Upper lobe of right lung (tissue), 1 donor: ENCODE measurements around the gene NELL1. TPM values are rescaled to one million over a fixed set of nuclear protein-coding genes. Genes with fewer than 3 reads are reported as not detected.

ENCODE experiments used
- ATAC-seq: fragments of 200-7000 bp; cut with Tn5 transposase; one replicate; pipeline ENCODE4 v1.9.1; 2020; ENCODE audit warnings: mild to moderate bottlenecking, moderate library complexity
- DNase-seq: peaks from one replicate; pipeline ENCODE4 v3.0.0-alpha.2; 2020
- H3K27ac ChIP-seq: fragments of 200-600 bp; one replicate; pipeline ENCODE4 v1.8.0; 2022
- H3K27me3 ChIP-seq: fragments of 200-600 bp; one replicate; pipeline ENCODE4 v1.8.0; 2022; ENCODE audit warnings: mild to moderate bottlenecking
- H3K36me3 ChIP-seq: fragments of 200-600 bp; one replicate; pipeline ENCODE4 v1.8.0; 2022
- H3K4me1 ChIP-seq: fragments of 200-600 bp; one replicate; pipeline ENCODE4 v1.8.0; 2022
- H3K4me3 ChIP-seq: fragments of 200-600 bp; one replicate; pipeline ENCODE4 v1.8.0; 2022; ENCODE audit warnings: mild to moderate bottlenecking
- H3K9me3 ChIP-seq: fragments of 200-600 bp; one replicate; pipeline ENCODE4 v1.8.0; 2022
- intact Hi-C: fragments of 100-400 bp; cut with DNase I; formaldehyde crosslinking; loops from one replicate; pipeline ENCODE4 v1.11.0; 2022
- total RNA-seq: library from RNA; stranded (reverse); fragmentation: NEBNext Ultra II Directional; extraction: Animal tissue kit (Norgen Biotek cat#: 25700); gene quantifications from one replicate; pipeline ENCODE4 v1.2.1, GENCODE V29; 2021
- TF ChIP-seq, protein P1 (sequence below): fragments of 200-600 bp; IDR thresholded peaks from one replicate; pipeline ENCODE4 v1.8.0; 2022; ENCODE audit warnings: antibody characterized with exemption
- donor health status: DM: no; HTN: yes; CAD: no; lungs with severe emphysema.

Gene NELL1
- total RNA-seq, 1 donor from 2014 or later, result not detected

DNA sequence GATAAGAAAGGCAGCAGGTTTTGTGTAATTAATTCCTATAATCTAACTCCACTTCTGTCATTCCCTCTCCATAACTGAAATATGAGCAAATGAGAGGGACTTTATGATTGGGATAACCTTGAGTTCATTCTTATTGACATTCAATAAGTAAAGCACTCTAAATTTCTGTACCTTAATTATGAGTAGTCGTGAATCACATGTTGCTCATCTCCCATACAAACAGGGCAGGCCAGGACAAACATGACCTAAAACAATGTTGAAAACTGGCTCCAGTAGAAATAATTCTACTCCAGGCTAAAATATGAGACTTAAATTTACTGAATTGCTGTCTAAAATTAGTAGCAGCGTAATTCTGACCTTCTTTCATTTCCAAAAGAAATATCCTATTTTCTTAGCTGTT, 505.4 kb downstream of the NELL1 start:
- no peaks in the 10 kb centered on the region for H3K27me3 ChIP-seq
- DNase-seq (no peak), ATAC-seq (no peak)
- H3K4me3 ChIP-seq, result no peak overlapping the region
- H3K27ac ChIP-seq, result no peak overlapping the region
- H3K4me1 ChIP-seq, result no peaks in the 10 kb centered on the region
- H3K36me3 ChIP-seq, result no peaks in the 10 kb centered on the region
- TF ChIP-seq, protein P1, sequence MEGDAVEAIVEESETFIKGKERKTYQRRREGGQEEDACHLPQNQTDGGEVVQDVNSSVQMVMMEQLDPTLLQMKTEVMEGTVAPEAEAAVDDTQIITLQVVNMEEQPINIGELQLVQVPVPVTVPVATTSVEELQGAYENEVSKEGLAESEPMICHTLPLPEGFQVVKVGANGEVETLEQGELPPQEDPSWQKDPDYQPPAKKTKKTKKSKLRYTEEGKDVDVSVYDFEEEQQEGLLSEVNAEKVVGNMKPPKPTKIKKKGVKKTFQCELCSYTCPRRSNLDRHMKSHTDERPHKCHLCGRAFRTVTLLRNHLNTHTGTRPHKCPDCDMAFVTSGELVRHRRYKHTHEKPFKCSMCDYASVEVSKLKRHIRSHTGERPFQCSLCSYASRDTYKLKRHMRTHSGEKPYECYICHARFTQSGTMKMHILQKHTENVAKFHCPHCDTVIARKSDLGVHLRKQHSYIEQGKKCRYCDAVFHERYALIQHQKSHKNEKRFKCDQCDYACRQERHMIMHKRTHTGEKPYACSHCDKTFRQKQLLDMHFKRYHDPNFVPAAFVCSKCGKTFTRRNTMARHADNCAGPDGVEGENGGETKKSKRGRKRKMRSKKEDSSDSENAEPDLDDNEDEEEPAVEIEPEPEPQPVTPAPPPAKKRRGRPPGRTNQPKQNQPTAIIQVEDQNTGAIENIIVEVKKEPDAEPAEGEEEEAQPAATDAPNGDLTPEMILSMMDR, result no peak
- intact Hi-C loops, result no loop called here
- H3K9me3 ChIP-seq, result no peaks in the 10 kb centered on the region

DNA sequence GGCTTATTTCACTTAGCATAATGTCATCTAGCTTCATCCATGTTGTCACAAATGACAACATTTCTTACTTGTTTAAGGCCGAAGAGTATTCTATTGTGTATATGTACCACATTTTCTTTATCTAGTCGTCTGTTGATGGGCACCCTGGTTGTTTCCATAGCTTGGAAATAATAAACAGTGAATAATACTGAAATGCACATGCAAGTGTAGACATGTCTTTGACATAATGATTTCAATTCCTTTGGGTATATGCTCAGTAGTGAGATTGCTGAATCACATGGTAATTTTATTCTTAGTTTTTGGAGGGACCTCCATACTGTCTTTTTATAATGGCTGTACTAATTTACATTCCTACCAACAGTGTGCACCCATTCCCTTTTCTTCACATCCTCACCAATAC, 508.0 kb downstream of the NELL1 start:
- DNase-seq (no peak), ATAC-seq (no peak)
- Histone ChIP-seq H3K9me3 (no peaks in the 10 kb centered on the region), H3K4me1 (no peaks in the 10 kb centered on the region), H3K4me3 (no peak overlapping the region), H3K36me3 (no peaks in the 10 kb centered on the region), H3K27me3 (no peaks in the 10 kb centered on the region), H3K27ac (no peak overlapping the region)
- intact Hi-C loops, result no loop called here
- TF ChIP-seq, protein P1, result no peak

DNA sequence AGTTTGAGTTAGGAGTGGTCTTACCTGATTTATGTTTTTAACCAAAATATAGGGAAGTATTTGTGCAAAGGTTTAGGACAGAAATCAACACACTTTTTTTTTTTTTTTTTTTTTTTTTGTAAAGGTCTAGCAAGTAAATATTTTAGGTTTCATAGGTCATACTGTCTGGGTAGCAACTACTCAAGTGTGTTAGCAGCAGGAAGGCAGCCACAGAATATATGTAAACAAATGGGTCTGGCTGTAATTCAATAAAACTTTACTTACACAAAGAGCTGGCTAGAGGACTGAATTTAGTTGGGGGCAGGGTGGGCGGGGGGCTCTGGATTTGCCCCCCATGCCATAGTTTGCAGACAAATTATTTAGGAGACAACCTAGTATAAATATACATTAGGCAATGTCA, 510.4 kb downstream of the NELL1 start:
- no peak for ATAC-seq
- DNase-seq, result no peak
- intact Hi-C loops, result no loop called here
- Histone ChIP-seq H3K36me3 (no peaks in the 10 kb centered on the region), H3K27ac (no peak overlapping the region), H3K4me1 (no peaks in the 10 kb centered on the region), H3K9me3 (no peaks in the 10 kb centered on the region), H3K27me3 (no peaks in the 10 kb centered on the region), H3K4me3 (no peak overlapping the region)
- TF ChIP-seq, protein P1, result no peak

DNA sequence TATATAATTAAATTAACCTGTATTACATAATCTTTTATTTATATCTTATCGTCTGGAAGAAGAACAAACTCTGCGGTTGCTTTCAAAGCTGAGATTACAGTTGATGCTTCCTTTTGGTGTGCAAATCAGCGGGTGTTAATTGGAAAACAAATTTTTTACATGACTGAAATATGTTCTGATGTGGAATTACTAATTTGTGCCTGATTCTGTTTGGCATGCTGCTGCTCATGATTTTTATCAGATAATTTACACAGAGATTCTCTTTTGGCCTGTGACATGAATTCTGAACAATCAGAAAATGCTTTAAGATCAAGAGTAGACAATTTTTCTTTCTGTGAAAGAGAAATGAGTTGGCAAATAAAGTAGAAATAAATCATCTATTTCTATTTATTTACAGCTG, 510.8 kb downstream of the NELL1 start:
- intact Hi-C loops, result no loop called here
- H3K27me3 ChIP-seq, result no peaks in the 10 kb centered on the region
- ATAC-seq (no peak), DNase-seq (no peak)
- H3K36me3 ChIP-seq, result no peaks in the 10 kb centered on the region
- no peaks in the 10 kb centered on the region for H3K9me3 ChIP-seq
- no peak overlapping the region for H3K27ac ChIP-seq
- no peak overlapping the region for H3K4me3 ChIP-seq
- TF ChIP-seq, protein P1, result no peak
- H3K4me1 ChIP-seq, result no peaks in the 10 kb centered on the region

DNA sequence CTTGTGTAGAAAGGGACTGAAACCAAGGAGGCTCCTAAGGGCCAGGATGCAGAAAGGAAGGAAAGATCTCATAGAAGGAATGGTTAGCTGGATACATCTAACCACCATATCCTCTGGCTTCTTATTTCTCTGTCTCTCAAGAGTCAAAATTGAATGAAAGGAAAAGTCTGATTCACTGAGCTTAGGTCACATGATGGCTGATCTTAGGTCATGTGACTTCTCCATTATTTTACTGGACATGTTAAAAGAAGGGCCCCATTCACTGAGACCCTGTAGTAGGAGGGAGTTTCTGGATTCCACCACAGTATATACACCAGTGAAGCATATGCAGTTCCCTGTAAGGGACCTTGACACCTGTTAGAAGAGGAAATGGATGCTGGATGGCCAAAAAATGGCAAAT, 516.6 kb downstream of the NELL1 start:
- ATAC-seq (no peak), DNase-seq (no peak)
- TF ChIP-seq, protein P1, result no peak
- intact Hi-C loops, result no loop called here
- Histone ChIP-seq H3K9me3 (no peaks in the 10 kb centered on the region), H3K36me3 (no peaks in the 10 kb centered on the region), H3K27me3 (no peaks in the 10 kb centered on the region), H3K27ac (no peak overlapping the region), H3K4me3 (no peak overlapping the region), H3K4me1 (no peaks in the 10 kb centered on the region)

DNA sequence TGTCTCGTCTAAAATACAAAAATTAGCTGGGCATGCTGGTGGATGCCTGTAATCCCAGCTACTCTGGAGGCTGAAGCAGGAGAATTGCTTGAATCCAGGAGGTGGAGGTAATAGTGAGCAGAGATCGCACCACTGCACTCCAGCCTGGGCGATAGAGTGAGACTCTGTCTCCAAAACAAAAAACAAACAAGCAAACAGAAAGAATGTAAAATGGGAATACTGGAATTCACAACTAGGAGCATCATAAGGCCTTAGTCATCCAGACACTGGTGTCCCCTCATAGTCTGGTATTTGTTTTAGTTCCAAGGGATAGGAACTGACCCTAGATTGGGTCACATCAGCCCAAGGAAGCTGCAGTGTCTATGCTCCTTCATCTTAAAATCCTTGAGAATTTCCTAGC, 520.8 kb downstream of the NELL1 start:
- Histone ChIP-seq H3K4me1 (no peaks in the 10 kb centered on the region), H3K36me3 (no peaks in the 10 kb centered on the region), H3K27ac (no peak overlapping the region), H3K9me3 (no peaks in the 10 kb centered on the region), H3K27me3 (no peaks in the 10 kb centered on the region), H3K4me3 (no peak overlapping the region)
- ATAC-seq (no peak), DNase-seq (no peak)
- intact Hi-C loops, result no loop called here
- TF ChIP-seq, protein P1, result no peak
